Pulmonary artery endothelial cell (primary cell): ENCODE results near the gene L3MBTL4. TPM values are rescaled to one million over a fixed set of nuclear protein-coding genes. Genes with fewer than 3 reads are reported as not detected.
"Not testable (repeated sequence)": the region's sequence is repeated elsewhere in the genome, so short reads cannot be mapped to it uniquely, and the experiment has no call there.

Source experiments
- DNase-seq: peaks from one replicate; pipeline ENCODE4 v3.0.0-alpha.2; 2011; ENCODE audit warnings: low read depth, low spot score
- total RNA-seq: library from RNA; depleted of rRNA; stranded (reverse); fragments of >200 nt; gene quantifications from 2 replicates; pipeline ENCODE4 v1.2.3, GENCODE V29; 2014

L3MBTL4 gene
- total RNA-seq, 1 donor from 2014 or later: under 0.01 TPM

DNA sequence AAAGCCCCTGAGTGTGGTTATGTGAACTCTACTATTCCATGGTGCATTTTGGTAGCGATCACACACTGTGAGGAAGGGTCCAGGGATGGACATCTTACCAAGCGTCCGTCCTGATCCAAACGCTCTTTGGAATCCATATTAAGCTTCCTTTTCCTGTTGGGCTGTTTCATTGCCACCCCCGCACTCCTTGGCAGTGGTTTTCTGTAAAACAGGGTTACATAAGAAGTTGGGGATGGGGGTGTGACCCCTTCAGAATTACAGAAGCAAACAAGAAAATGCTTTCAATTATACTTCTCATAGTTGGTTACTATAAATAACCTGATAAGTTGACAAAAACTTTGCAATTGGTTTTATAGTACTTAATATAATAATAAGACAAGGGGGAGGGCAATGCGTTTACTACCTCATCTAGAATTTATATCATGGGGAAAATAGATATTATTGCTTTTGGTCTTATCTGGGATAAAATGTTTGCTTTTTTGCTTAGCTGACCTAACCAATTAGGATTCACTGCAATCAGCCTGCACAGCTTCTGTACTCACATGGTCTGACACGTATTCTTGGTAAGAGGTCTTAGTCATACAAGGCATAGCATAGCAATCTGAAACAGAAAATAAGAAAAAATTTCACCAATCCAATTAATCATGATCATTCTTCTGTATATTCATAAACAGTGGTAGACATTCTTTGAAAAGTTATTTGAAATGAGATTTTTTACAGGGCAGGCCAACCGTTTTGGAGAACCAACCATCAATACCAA lies 103.1 kb downstream of the L3MBTL4 start:
- no peak for DNase-seq

DNA sequence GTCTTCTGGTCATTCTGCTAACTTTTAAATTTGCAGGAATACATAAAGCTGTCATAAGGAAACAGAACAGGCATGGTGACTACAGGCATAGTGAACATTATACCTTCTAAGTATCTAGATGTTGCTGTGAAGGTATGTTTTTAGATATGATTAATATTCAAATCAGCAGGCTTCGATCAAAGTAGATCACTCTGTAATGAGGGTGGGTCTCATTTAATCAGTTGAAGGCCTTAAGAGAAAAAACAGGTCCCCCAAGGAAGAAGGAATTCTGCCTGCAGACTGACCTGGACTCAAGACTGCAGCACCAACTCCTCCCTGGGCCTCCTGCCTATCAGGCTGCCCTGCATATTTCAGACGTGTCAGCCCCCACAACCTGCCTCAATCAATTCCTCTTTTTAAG lies 104.0 kb downstream of the L3MBTL4 start:
- DNase-seq: no peak

DNA sequence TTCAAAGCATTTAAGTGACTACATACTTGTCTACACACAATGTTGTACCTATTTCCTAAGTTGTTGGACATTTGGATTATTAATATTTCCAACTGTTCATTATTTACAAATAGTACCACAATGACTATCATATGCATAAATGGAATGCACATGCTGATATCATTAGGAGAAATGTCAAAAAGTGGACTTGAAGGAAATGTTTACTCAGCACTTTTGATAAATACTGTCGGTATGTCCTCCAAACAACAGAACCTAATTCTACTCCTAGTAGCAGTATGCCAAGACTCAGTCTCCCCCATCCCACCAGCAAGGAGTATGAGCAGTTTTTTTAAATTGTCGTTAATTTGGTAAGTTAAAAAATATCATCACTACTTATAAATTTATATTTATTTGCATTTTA lies 116.8 kb downstream of the L3MBTL4 start:
- no peak for DNase-seq

DNA sequence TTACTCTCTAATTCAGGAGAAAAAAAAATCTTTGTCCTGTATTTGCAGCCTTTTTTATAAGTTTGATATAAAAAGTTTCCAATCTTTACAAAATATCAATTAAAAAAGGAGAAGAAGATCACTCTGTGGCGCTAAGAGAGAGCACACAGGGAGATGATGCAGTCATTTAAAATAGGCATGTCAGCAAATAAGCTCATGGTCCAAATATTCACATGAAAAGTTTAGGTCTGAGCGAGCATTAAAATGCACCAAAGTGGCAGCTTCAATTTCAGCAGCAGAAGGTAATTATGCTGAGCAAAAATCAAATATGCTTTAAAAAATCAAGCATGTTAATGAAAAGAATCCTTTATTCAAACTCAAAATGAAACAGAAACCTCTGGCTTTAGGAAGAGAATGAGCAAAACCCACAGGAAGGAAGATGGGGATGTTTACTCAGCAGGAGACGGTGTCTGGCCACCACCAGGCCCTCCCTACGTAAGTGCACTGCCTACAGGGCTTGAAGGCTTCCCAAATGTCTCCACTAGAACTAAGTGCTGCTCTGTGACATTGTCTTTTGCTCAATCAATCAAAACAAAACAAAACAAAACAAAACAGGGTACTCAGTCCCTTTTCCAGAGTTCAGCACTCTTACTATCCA lies 120.4 kb downstream of the L3MBTL4 start:
- no peak for DNase-seq

DNA sequence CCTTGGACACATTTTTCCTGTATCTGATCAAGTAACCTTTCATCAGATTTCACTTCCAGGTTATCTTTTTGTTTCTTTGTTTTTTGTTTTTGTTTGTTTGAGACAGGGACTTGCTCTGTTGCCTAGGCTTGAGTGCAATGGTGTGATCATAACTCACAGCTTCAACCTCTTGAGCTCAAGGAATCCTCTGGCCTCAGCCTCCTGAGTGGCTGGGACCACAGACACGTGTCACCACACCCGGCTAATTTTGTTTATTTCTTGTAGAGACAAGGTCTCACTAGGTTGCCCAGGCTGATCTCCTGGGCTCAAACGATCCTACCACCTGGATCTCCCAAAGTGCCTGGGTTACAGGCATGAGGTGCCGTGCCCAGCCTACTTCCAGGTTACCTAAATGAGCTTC lies 124.9 kb downstream of the L3MBTL4 start:
- DNase-seq: no peak

DNA sequence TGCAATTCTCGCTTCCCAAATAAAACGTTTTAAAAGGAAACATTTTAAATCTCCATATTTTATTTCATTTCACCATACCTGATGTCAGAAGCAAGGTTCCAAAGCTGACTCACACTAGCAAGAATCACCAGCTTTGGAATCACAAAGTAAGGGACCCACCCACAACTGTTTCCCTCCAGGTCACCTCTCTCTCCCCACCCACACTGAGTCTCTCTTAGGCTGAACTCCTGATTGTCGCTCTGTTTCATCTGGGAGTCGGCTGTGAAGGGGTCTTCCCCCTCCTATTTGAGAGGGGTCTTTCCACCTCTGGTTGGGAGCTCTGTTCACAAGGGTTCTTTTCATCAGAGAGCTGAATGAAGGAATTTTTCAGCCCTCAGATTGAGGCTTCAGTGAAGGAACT lies 128.1 kb downstream of the L3MBTL4 start:
- DNase-seq: no peak

DNA sequence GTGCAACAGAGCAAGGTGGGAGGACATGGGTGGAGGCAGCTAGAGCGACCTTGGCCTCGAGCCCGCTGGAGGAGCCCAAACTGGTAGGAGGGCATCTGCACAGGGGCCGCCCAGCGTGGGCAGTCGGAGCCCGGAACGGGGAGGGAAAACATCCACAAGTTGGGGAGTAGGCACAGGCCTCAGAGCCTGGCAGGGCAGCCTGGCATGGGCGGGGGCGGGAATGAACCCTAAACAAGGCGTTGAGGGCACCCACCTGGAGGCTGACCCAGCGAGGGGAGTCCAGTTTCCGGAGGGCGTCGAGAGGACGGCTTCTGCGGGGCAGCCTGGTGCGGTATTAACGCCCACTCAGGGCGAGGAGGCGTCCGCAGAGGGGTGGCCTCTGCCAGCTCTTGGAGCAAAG lies 129.9 kb downstream of the L3MBTL4 start:
- DNase-seq: no peak

DNA sequence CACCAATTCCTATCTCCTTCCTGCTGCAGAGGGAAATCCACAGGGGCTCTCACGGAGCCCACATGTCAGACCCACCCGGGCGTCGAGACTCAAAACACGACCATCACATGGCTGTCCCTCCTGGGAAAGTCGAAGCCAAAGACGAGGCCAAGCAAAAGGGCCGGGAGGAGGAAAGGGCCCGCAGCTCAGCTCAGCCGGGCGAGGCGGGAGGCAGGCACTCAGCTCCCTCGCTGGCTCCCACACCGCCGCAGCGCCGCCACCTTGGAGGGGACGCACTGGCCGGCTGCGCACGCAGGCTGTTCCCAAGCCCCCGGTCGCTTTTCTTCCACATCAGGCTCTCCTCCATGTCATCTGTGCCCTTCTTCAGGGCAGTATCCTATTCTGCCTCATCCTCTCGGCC lies 130.4 kb downstream of the L3MBTL4 start:
- no peak for DNase-seq

DNA sequence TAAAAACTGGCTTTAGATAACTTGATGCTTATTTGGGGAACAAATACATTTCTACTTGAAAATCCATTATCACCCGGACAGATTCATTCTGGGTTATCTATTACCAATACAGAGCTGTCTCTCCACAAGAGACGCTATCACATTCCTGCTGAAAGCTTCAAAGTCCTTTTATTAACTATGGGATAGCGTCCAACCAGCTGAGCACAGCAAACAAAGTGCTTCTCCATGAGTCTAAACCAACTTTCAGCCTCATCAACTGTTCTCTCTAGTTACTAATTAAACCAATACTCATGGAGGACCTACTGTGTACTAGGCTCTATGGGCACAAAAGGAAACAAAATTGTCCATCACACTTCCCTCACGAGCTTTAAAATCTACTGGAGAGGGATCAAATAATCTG lies 132.8 kb downstream of the L3MBTL4 start:
- DNase-seq: no peak

DNA sequence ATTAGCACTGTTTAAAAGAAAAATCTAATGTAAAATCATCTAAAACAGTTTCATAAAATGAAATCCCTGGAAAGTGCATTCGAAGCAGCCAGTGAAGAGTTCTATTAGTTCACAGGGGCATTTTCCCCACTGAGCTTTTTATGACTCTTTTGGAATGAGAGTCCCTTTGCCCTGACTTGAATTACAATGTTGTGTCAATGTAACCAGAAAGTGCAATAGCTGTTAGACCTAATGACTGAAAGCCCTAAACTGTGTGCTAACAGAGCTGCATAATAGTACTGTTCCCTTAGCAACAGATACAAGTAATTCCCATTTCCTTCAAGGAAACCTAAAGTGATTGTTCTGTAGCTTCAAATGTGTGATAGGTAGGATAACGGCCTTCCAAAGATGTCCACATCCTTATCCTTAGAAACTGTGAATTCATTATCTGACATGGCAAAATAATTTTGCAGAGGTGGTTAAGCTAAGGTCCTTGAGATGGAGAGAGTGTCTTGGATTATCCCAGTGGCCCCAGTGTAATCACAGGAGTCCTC lies 134.4 kb downstream of the L3MBTL4 start:
- DNase-seq: no peak

DNA sequence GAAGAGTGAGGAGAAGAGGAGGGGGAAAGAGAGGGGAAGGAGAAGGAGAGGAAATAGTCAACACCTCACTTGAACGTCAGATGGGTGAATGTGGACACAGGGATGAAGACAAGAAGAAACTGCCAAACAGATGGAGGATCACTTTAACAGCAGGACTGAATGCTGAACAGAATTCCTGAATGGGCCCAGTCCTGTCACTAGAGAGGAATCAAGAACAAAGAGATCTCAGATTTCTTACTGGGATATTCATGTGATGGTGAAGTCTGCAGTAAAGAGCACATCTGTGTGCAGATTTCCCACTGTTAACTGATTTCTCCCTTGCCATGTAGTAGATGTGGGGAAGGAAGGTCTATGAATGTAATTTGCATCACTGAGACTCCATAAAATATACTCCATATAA lies 135.4 kb downstream of the L3MBTL4 start:
- no peak for DNase-seq

DNA sequence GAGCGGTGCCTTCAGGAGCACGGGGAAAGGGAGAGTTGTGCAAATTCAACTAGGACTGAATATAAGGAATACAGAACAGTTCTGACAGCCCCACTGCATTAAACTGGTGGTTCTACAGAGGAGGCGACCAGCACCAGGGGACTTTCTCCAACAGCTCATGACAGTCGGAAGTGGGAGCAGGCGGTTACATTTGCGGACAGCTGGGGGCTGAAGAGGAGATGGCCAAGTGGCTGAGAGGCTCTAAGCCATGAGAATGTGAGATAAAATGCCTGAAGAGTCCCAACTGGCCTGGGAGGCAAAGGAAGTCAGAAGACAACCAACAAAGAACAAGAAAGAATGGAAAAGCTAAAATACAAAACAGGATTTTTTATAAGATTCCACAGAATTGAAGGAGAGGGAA lies 141.3 kb downstream of the L3MBTL4 start:
- no peak for DNase-seq

DNA sequence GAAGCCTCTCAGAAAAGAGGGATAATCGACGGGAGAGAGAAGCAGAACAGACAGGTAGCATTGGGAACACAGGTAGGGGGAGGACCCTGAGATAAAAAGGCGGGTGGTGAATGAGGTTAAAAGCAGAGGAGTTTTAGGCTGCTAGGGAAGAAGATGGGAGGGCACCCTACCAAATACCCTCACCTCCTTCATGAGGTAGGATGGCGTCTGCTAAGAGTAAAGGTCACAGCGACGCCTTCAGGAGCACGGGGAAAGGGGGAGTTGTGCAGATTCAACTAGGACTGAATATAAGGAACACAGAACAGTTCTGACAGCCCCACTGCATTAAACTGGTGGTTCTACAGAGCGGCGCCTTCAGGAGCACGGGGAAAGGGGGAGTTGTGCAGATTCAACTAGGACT lies 142.6 kb downstream of the L3MBTL4 start:
- DNase-seq: not testable (repeated sequence)

DNA sequence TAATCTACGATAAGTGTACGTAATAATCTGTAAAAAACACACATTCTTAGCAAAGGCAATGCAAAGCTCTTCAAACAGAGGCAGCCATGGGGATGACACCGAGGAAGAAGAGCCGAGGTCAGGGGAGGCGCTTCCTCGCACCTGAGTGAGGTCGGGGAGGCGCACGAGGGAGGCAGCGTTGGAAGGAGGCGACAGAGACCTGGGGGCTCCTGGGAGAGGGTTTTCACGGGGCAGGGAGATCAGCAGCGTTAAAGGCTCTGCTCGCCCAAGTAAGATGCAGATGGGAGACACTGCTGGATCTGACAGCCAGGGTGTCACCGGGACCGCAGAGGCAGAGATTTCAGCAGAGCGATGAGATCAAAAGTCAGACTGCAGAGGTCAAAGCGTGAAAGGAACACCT lies 143.1 kb downstream of the L3MBTL4 start:
- no peak for DNase-seq

DNA sequence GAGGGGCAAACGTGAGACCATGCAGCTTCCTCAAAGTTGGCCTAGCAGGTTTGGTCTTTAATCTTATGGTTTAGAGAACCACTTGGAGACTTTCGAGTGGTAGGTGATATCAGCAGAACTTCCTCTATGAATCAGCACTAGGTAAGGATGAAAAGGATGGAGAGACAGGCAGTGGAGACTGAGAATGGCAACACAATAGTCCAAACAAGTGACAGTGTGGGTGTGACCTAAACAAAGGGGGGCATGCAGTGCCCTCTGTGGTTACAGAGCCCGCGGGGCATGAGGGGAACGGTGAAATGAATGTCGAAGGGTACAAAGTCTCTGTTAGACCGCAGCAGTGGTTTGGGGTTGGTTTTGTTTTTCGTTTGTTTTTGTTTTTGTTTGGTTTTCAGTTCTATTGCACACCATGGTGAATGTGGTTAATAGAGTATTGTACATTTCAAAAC lies 143.9 kb downstream of the L3MBTL4 start:
- no peak for DNase-seq

DNA sequence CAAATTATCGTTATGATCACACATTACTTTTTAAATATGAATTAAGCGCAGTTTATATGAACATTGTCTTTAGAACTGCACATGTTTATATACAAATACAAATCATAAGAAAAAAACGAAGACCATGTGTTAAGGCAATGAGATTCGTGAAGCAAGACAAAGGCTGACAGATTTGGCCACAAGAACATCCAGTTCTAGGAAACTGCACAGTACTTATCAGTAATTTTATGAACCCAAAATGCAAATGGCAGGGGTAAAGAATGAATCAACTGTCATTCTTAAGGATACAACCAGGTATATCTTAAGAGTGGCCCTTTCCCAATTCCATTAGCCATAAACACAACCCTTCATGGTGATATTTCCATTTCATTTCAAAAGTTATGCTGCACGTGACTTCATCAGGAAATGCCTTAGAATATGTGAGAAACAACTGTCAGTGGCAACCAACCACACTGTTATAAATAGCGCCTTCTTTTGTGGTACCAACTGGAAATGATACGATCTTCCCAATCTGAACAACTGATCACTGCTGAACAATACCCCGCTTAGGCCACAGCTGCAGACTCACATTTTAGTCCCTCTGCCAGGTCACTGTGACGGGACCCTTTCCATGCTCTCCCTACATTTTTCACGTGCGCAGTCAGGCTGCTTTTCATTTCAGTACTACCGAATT lies 144.9 kb downstream of the L3MBTL4 start:
- no peak for DNase-seq

DNA sequence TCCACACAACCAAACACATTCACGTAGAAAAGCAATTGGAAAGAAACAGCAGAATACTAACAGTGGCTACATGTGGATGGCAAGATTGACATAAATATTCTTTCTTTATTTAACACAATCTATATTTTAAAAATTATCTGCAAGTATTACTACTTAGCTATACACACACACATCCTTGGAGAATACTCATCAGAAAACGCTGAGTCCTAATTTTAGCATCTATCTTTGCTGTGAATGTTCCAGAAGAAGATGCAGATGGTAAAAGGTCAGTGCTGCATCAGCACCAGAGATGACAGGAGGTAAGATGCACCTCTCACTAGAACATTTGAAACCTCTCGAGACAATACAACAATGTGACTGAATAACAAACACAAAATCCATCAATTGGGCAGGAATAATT lies 148.5 kb downstream of the L3MBTL4 start:
- DNase-seq: no peak

DNA sequence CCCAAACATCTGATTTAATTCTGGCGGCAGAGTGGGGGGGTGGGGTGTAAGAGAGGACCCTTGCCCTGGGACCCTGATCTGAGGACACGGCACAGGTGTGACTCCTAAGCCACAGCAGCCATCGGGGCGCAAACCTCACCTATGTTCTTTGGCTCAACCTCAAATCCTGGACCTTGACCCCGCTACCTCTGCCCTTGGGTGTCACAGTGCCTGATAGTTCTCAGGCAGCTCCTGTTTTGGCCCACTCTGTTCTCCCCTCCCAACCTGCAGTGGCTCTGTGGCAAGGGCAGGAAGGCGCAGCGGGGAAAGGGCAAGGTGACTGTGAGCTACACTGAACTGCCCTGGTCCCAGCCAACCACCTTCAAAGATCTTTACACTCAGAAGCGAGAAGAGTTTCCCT lies 152.8 kb downstream of the L3MBTL4 start:
- DNase-seq: no peak

DNA sequence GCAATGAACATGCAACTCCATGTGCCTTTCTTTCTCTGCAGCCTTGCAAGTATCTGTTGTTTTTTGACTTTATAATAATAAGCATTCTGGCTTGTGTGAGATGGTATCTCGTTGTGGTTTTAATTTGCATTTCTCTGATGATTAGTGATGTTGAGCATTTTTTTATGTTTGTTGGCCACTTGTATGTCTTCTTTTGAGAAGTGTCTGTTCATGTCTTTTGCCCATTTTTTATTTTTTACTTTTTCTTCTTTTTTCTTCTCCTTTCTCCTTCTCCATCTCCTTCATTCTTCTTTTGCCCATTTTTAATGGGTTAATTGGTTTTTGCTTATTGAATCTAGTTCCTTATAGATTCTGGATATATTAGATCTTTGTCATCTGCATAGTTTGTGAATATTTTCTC lies 155.4 kb downstream of the L3MBTL4 start:
- not testable (repeated sequence) for DNase-seq

DNA sequence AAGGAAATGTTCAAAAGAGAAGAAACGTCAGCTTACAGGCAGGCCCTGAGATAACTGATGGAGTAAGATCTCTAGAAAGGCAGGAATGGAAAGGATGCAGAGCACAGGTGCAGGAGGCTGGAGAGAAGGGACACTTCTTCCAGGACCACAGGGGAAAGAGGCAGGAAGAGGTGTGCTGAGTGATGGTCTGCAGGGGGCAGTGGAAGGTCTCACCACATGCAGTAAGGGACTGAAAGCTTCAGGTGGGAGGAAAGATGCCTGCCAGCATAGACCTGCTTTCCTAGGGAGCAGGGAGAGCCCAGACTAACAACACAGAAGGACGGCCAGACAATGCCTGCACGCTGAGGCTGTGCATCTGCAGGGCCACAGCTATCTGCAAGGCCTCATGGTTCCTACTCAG lies 156.8 kb downstream of the L3MBTL4 start:
- no peak for DNase-seq

DNA sequence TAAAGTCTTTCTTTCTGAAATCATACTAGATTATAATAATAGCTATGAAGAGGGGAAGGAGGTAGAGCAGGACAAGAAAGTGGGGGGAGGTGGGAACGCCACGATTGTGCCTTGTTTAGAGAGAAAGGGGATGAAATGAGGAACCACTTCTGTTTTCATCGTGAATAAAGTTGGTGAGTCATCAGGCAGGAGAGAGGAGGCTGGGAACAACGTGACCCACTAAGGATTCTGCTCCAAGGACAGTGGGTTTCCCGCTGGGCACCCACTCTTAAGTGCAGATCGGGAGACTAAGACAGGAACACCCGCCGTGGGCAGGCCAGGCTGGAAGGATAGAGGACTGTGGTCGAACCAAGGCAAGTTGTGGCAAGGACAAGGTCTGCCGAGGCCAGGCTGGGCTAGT lies 158.2 kb downstream of the L3MBTL4 start:
- no peak for DNase-seq

DNA sequence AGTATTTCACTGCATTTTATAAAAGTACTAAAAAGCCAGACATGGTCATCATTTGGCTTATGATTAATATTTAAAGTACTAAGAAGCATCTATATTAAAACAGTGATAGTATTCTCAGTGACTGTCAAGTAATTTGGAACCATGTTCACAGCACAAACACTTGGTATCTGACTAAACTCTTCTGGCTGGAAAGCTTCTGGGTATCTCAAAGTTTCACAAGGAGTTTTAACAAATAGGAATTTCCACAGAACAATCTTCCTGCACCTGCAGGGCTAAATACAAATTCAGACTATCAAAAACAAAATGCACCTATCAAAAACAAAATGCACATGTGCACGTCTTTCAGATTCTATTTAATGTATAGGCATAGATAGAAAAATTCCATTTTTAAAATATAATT lies 158.8 kb downstream of the L3MBTL4 start:
- no peak for DNase-seq
